Measurements from ENCODE around the gene SEC23IP. TPM values are rescaled to one million over a fixed set of nuclear protein-coding genes. Genes with fewer than 3 reads are reported as not detected.

The SEC23IP gene
- polyA plus RNA-seq, 1 donor (not counting 4 experiments of a cell fraction or from before 2014, with no cell fraction given): 36.9 TPM

- H3K4me2 ChIP-seq (ENCODE audit: control insufficient read depth, extremely low read depth, insufficient read depth, low read depth, low read length): no peak overlapping the region
- H3K9me3 ChIP-seq (ENCODE audit: control insufficient read depth, low read depth, low read length): no peaks in the 10 kb centered on the region
- H3K4me3 ChIP-seq (ENCODE audit: control insufficient read depth in 2 of 3, extremely low read depth in 1 of 3, insufficient read depth in 2 of 3, low read depth in 1 of 3, low read length in 3 of 3): no peak overlapping the region
- peaks cover 18 to 22% of the 10 kb centered on the region in 2 experiments for H3K36me3 ChIP-seq (ENCODE audit: control insufficient read depth in 2 of 2, extremely low read depth in 1 of 2, insufficient read depth in 2 of 2, low read length in 2 of 2)
- H3K27ac ChIP-seq (ENCODE audit: control insufficient read depth, insufficient read depth, low read length): no peak overlapping the region
- no peak overlapping the region for H3K9ac ChIP-seq (ENCODE audit: control insufficient read depth, extremely low read depth, insufficient read depth, low read length)
- TF ChIP-seq CTCF (optimal IDR thresholded peaks at IDR 0.05 in 1 of 3, IDR thresholded peaks at IDR 0.05 in 1 of 3, conservative IDR thresholded peaks at IDR 0.05 in 1 of 3; ENCODE audit: extremely low read depth in 1 of 3, insufficient read depth in 2 of 3, low read length in 3 of 3) (no peak), EZH2 (IDR thresholded peaks at IDR 0.05; ENCODE audit: low read length) (no peak)
- no peaks in the 10 kb centered on the region for H3K9me1 ChIP-seq (ENCODE audit: control insufficient read depth, extremely low read depth, insufficient read depth, low read length)
- H3K79me2 ChIP-seq (ENCODE audit: control insufficient read depth, insufficient read depth, low read length): no peaks in the 10 kb centered on the region
- FAIRE-seq (no peak), DNase-seq (ENCODE audit: low read depth, low spot score) (no peak)
- no peaks in the 10 kb centered on the region for H4K20me1 ChIP-seq (ENCODE audit: control insufficient read depth, extremely low read depth, insufficient read depth, low read length)
- H3K27me3 ChIP-seq (ENCODE audit: control insufficient read depth, extremely low read depth, insufficient read depth, low read length): no peaks in the 10 kb centered on the region
- H3K4me1 ChIP-seq (ENCODE audit: control insufficient read depth, extremely low read depth, insufficient read depth, low read length): peaks cover 3% of the 10 kb centered on the region
- no peak overlapping the region for H2AFZ ChIP-seq (ENCODE audit: control insufficient read depth, low read length)
- dilution Hi-C loops (cut with MboI; ENCODE audit: extremely low pct_ligation_motif_present, low sequenced_read_pairs): no loop called here
Observed at GRCh38 chr10:119917777-119918176, 25.2 kb downstream of the SEC23IP start.

GRCh38 chr10:119919271-119919670, 26.7 kb downstream of the SEC23IP start:
- H3K4me3 ChIP-seq (ENCODE audit: control insufficient read depth in 2 of 3, extremely low read depth in 1 of 3, insufficient read depth in 2 of 3, low read depth in 1 of 3, low read length in 3 of 3): no peak overlapping the region
- H3K9me1 ChIP-seq (ENCODE audit: control insufficient read depth, extremely low read depth, insufficient read depth, low read length): no peaks in the 10 kb centered on the region
- dilution Hi-C loops (cut with MboI; ENCODE audit: extremely low pct_ligation_motif_present, low sequenced_read_pairs): no loop called here
- FAIRE-seq: no peak
- no peaks in the 10 kb centered on the region for H3K79me2 ChIP-seq (ENCODE audit: control insufficient read depth, insufficient read depth, low read length)
- no peak overlapping the region for H2AFZ ChIP-seq (ENCODE audit: control insufficient read depth, low read length)
- no peak overlapping the region for H3K9ac ChIP-seq (ENCODE audit: control insufficient read depth, extremely low read depth, insufficient read depth, low read length)
- H3K36me3 ChIP-seq (ENCODE audit: control insufficient read depth in 2 of 2, extremely low read depth in 1 of 2, insufficient read depth in 2 of 2, low read length in 2 of 2): peaks cover 20 to 22% of the 10 kb centered on the region in 2 experiments
- no peak overlapping the region for H3K4me2 ChIP-seq (ENCODE audit: control insufficient read depth, extremely low read depth, insufficient read depth, low read depth, low read length)
- no peaks in the 10 kb centered on the region for H4K20me1 ChIP-seq (ENCODE audit: control insufficient read depth, extremely low read depth, insufficient read depth, low read length)
- H3K27ac ChIP-seq (ENCODE audit: control insufficient read depth, insufficient read depth, low read length): no peak overlapping the region
- H3K27me3 ChIP-seq (ENCODE audit: control insufficient read depth, extremely low read depth, insufficient read depth, low read length): no peaks in the 10 kb centered on the region
- DNase-seq (ENCODE audit: low read depth, low spot score): no peak
- TF ChIP-seq CTCF (optimal IDR thresholded peaks at IDR 0.05 in 1 of 3, IDR thresholded peaks at IDR 0.05 in 1 of 3, conservative IDR thresholded peaks at IDR 0.05 in 1 of 3; ENCODE audit: extremely low read depth in 1 of 3, insufficient read depth in 2 of 3, low read length in 3 of 3): no peak
- no peak for TF ChIP-seq EZH2 (IDR thresholded peaks at IDR 0.05; ENCODE audit: low read length)
- H3K4me1 ChIP-seq (ENCODE audit: control insufficient read depth, extremely low read depth, insufficient read depth, low read length): peaks cover 3% of the 10 kb centered on the region
- no peaks in the 10 kb centered on the region for H3K9me3 ChIP-seq (ENCODE audit: control insufficient read depth, low read depth, low read length)

Measured in keratinocyte (primary cell).